Neuronal stem cell (in vitro differentiated cells): ENCODE results near the gene BBS7.

Experiments used
- DNase-seq: peaks from one replicate; pipeline ENCODE4 v3.0.0-alpha.2; 2013; ENCODE audit warnings: low spot score
- H2AFZ ChIP-seq: one replicate; pipeline ENCODE4 v1.6.1; 2013; ENCODE audit warnings: mild to moderate bottlenecking, low read length, inconsistent platforms
- H2AK5ac ChIP-seq: 2 replicates; pipeline ENCODE4 v1.6.1; 2013; ENCODE audit warnings: low read depth, mild to moderate bottlenecking, inconsistent platforms, low read length, moderate library complexity, mixed read lengths
- H2BK120ac ChIP-seq: 2 replicates; pipeline ENCODE4 v1.6.1; 2013; ENCODE audit warnings: low read depth, mild to moderate bottlenecking, inconsistent platforms, low read length, moderate library complexity, mixed read lengths
- H2BK12ac ChIP-seq: one replicate; pipeline ENCODE4 v1.6.1; 2013; ENCODE audit warnings: low read length, inconsistent platforms
- H2BK15ac ChIP-seq: 2 replicates; pipeline ENCODE4 v1.6.1; 2013; ENCODE audit warnings: mild to moderate bottlenecking, low read length, inconsistent platforms, mixed read lengths
- H2BK5ac ChIP-seq: one replicate; pipeline ENCODE4 v1.6.1; 2013; ENCODE audit warnings: inconsistent platforms, mild to moderate bottlenecking, low read length, moderate library complexity
- H3K14ac ChIP-seq: one replicate; pipeline ENCODE4 v1.6.1; 2013; ENCODE audit warnings: low read length, inconsistent platforms
- H3K18ac ChIP-seq: 2 replicates; pipeline ENCODE4 v1.6.1; 2013; ENCODE audit warnings: low read length, inconsistent platforms
- H3K23ac ChIP-seq: 2 replicates; pipeline ENCODE4 v1.6.1; 2013; ENCODE audit warnings: low read depth, mild to moderate bottlenecking, mixed read lengths, low read length, inconsistent platforms; ENCODE audit not compliant: poor library complexity
- H3K27ac ChIP-seq: replicated peaks from 3 replicates; pipeline ENCODE4 v1.5.1; 2013; ENCODE audit warnings: low read length, inconsistent platforms
- H3K27me3 ChIP-seq, 3 experiments: 2 replicates each; pipeline ENCODE4 v1.6.1; 2013; ENCODE audit warnings: low read length in 3 of 3, mild to moderate bottlenecking in 2 of 3, inconsistent platforms in 1 of 3, low read depth in 1 of 3, mixed read lengths in 1 of 3, moderate library complexity in 1 of 3; ENCODE audit not compliant: control insufficient read depth in 3 of 3, insufficient read depth in 3 of 3
- H3K36me3 ChIP-seq, 2 donors: replicated peaks in 1 of 2; 2 replicates each; pipeline ENCODE4 v1.6.1; 2013; ENCODE audit warnings: low read length in 2 of 2; ENCODE audit not compliant: control insufficient read depth in 2 of 2, insufficient read depth in 2 of 2
- H3K4ac ChIP-seq: 2 replicates; pipeline ENCODE4 v1.6.1; 2013; ENCODE audit warnings: inconsistent platforms, mild to moderate bottlenecking, low read length, moderate library complexity
- H3K4me1 ChIP-seq, 2 donors: 1 replicate in 1 of 2; 2 replicates in 1 of 2; pipeline ENCODE4 v1.6.1; 2013; ENCODE audit warnings: low read length in 2 of 2, low read depth in 1 of 2; ENCODE audit not compliant: control insufficient read depth in 2 of 2, insufficient read depth in 1 of 2
- H3K4me2 ChIP-seq: one replicate; pipeline ENCODE4 v1.6.1; 2013; ENCODE audit warnings: mild to moderate bottlenecking, low read length, inconsistent platforms; ENCODE audit not compliant: insufficient read depth, poor library complexity, severe bottlenecking
- H3K4me3 ChIP-seq, 2 donors: 2 replicates each; pipeline ENCODE4 v1.5.1; 2013; ENCODE audit warnings: low read length in 2 of 2, mild to moderate bottlenecking in 2 of 2, inconsistent platforms in 1 of 2, moderate library complexity in 1 of 2
- H3K79me1 ChIP-seq: one replicate; pipeline ENCODE4 v1.6.1; 2013; ENCODE audit warnings: low read depth, mild to moderate bottlenecking, inconsistent platforms, low read length, moderate library complexity
- H3K9ac ChIP-seq: one replicate; pipeline ENCODE4 v1.6.1; 2013; ENCODE audit warnings: mild to moderate bottlenecking, low read depth, low read length, inconsistent platforms; ENCODE audit not compliant: poor library complexity
- H3K9me3 ChIP-seq, 2 donors: replicated peaks in 1 of 2; 2 replicates each; pipeline versions ENCODE3 to v1.6.1; 2013; ENCODE audit warnings: low read length in 2 of 2, mild to moderate bottlenecking in 2 of 2, inconsistent platforms in 1 of 2, low read depth in 1 of 2, mixed read lengths in 1 of 2, moderate library complexity in 1 of 2; ENCODE audit not compliant: control insufficient read depth in 2 of 2, insufficient read depth in 1 of 2
- H4K8ac ChIP-seq: one replicate; pipeline ENCODE4 v1.6.1; 2013; ENCODE audit warnings: low read depth, mild to moderate bottlenecking, inconsistent platforms, low read length, moderate library complexity
- H4K91ac ChIP-seq: one replicate; pipeline ENCODE4 v1.6.1; 2013; ENCODE audit warnings: low read length, low read depth, mild to moderate bottlenecking, inconsistent platforms; ENCODE audit not compliant: poor library complexity
- WGBS, 2 donors: extraction: QIAGEN DNeasy Blood & Tissue Kit; methylation state at CpG; one replicate each; pipeline ENCODE4 v1.1.7; 2013; ENCODE audit warnings: missing lambda C conversion rate in 2 of 2, mixed read lengths in 1 of 2; ENCODE audit not compliant: insufficient read length in 2 of 2, insufficient replicate concordance in 1 of 2; ENCODE audit errors: extremely low coverage in 2 of 2; 5-methylcytosine and 5-hydroxymethylcytosine counted together

The BBS7 gene

GRCh38 chr4:121796283-121796682, 74.0 kb downstream of the BBS7 start:
- Histone ChIP-seq H3K4ac (no peak overlapping the region), H3K14ac (no peak overlapping the region), H3K27ac (no peak overlapping the region), H3K79me1 (no peaks in the 10 kb centered on the region), H4K91ac (no peak overlapping the region), H4K8ac (no peak overlapping the region), H3K9ac (no peak overlapping the region), H2AK5ac (no peak overlapping the region), H3K4me3 (no peak overlapping the region), H3K36me3 (no peaks in the 10 kb centered on the region), H3K4me2 (no peak overlapping the region), H2BK120ac (no peak overlapping the region), H3K23ac (no peak overlapping the region), H2AFZ (peak overlapping the region; percentile 5), H3K9me3 (no peaks in the 10 kb centered on the region), H3K4me1 (peaks cover 4 to 9% of the 10 kb centered on the region in 2 donors), H2BK15ac (no peak overlapping the region), H3K18ac (no peak overlapping the region), H2BK5ac (no peak overlapping the region), H3K27me3 (no peaks in the 10 kb centered on the region), H2BK12ac (no peak overlapping the region)
- DNase-seq = no peak

DNA sequence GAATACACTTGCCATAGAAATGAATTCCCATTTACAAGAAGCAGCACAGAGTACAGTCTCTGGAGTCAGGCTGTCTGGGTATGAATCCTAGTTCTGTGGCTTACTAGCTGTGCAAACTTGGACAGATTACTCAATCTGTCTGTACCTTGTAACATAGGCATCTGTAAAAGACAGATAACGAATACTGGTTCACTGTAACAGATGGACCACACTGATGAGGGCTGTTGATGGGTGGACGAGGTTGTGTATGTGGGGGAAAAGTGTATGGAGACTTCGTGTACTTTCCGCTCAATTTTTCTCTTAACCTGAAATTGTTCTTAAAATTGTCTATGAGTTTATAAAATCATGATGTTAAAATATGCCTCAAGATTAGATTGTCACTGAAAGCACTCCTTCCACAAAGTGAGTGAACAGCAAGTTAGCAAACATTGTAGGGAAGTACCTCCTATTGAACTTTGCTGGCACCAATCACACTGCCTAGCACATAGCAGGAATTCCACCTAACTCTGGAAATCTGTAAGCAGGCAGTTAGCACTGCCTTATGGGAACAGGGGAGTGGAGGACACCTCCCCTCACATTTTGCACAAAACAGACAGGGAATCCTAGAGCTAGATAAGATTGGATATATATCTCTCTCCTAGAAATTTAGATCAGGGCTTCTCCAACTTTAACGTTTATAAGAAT, 75.6 kb downstream of the BBS7 start:
- Histone ChIP-seq H3K4ac (no peak overlapping the region), H2BK15ac (no peak overlapping the region), H3K27me3 (peaks cover 0 to 3% (median 0%) of the 10 kb centered on the region in 3 experiments), H2BK12ac (no peak overlapping the region), H3K14ac (no peak overlapping the region), H3K4me1 (peaks cover 4 to 5% of the 10 kb centered on the region in 2 donors), H3K18ac (no peak overlapping the region), H3K79me1 (no peaks in the 10 kb centered on the region), H4K8ac (no peak overlapping the region), H3K36me3 (no peaks in the 10 kb centered on the region), H2AFZ (peak overlapping the region; percentile 12), H2AK5ac (no peak overlapping the region), H2BK120ac (no peak overlapping the region), H3K4me3 (no peak overlapping the region), H3K27ac (no peak overlapping the region), H4K91ac (no peak overlapping the region), H3K23ac (no peak overlapping the region), H3K4me2 (no peak overlapping the region), H3K9ac (no peak overlapping the region), H2BK5ac (no peak overlapping the region), H3K9me3 (no peaks in the 10 kb centered on the region)
- WGBS, 2 donors = no CpG with 5 or more reads among the region's 5 CpGs
- DNase-seq = no peak

DNA sequence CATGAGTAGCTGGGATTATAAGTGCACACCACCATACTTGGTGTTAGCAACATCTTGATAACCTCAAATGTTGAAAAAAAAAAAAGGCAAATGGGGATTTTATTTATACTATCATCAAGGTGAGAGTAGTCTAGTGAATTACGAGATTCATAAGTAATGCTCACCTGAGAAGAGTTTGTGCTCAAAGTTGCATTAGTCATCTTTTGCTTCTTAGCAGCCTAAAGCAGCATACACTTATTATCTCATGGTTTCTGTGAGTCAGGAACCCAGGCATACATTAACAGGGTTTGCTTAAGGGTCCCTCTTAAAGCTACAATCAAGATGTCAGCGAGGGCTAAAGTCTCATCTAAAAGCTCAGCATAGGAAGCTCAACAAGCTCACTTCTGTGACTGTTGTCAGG, 77.3 kb downstream of the BBS7 start:
- no peak overlapping the region for H3K4me2 ChIP-seq
- H2AFZ ChIP-seq = no peak overlapping the region
- no peak overlapping the region for H3K4ac ChIP-seq
- H2AK5ac ChIP-seq = no peak overlapping the region
- no peak overlapping the region for H3K27ac ChIP-seq
- H3K14ac ChIP-seq = no peak overlapping the region
- no peaks in the 10 kb centered on the region for H3K36me3 ChIP-seq
- no peak overlapping the region for H3K9ac ChIP-seq
- H3K9me3 ChIP-seq = no peaks in the 10 kb centered on the region
- no peak for DNase-seq
- no peak overlapping the region for H2BK120ac ChIP-seq
- H3K23ac ChIP-seq = no peak overlapping the region
- WGBS, 2 donors = no CpG with 5 or more reads among the region's 2 CpGs
- H3K4me1 ChIP-seq = peaks cover 4 to 6% of the 10 kb centered on the region in 2 donors
- H2BK5ac ChIP-seq = no peak overlapping the region
- no peak overlapping the region for H4K91ac ChIP-seq
- H3K4me3 ChIP-seq = no peak overlapping the region
- H2BK15ac ChIP-seq = no peak overlapping the region
- H3K18ac ChIP-seq = no peak overlapping the region
- H3K27me3 ChIP-seq = peaks cover 0 to 3% (median 0%) of the 10 kb centered on the region in 3 experiments
- no peaks in the 10 kb centered on the region for H3K79me1 ChIP-seq
- no peak overlapping the region for H4K8ac ChIP-seq
- no peak overlapping the region for H2BK12ac ChIP-seq

DNA sequence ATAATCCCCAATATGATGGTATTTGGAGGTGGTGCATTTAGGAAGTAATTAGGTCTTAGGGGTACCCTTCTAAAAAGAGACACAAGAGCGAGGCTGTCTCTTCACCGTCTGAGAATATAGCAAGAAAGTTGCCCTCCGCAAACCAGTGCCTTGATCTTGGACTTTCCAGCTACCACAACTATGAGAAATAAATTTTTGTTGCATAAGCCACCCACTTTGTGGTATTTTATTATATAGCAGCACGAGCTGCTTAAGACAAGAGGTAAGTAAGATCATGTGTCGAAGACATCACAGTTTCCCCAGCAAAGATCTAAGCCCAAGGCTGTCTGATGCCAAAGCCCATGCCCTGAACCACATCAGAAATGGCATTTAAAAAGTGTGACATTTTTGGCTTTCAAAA, 78.8 kb downstream of the BBS7 start:
- no peak overlapping the region for H3K27ac ChIP-seq
- H2BK120ac ChIP-seq = no peak overlapping the region
- no peak overlapping the region for H3K14ac ChIP-seq
- H4K8ac ChIP-seq = no peak overlapping the region
- no peak overlapping the region for H3K18ac ChIP-seq
- no peak for DNase-seq
- no peak overlapping the region for H3K4me3 ChIP-seq
- no CpG with 5 or more reads among the region's 5 CpGs for WGBS, 2 donors
- no peak overlapping the region for H2AFZ ChIP-seq
- H4K91ac ChIP-seq = no peak overlapping the region
- no peaks in the 10 kb centered on the region for H3K36me3 ChIP-seq
- no peak overlapping the region for H3K4me2 ChIP-seq
- H3K79me1 ChIP-seq = no peaks in the 10 kb centered on the region
- no peak overlapping the region for H3K9ac ChIP-seq
- H2BK5ac ChIP-seq = no peak overlapping the region
- H2BK12ac ChIP-seq = no peak overlapping the region
- peaks cover 4 to 8% of the 10 kb centered on the region in 2 donors for H3K4me1 ChIP-seq
- H3K4ac ChIP-seq = no peak overlapping the region
- no peaks in the 10 kb centered on the region for H3K9me3 ChIP-seq
- H2BK15ac ChIP-seq = no peak overlapping the region
- H2AK5ac ChIP-seq = no peak overlapping the region
- no peak overlapping the region for H3K23ac ChIP-seq
- peaks cover 0 to 3% (median 0%) of the 10 kb centered on the region in 3 experiments for H3K27me3 ChIP-seq
